Measurements from ENCODE around the gene VSTM1. TPM values are rescaled to one million over a fixed set of nuclear protein-coding genes. Genes with fewer than 3 reads are reported as not detected.

VSTM1 gene
- total RNA-seq, 1 donor from 2014 or later: 1.1 TPM

GRCh38 chr19:54002495-54003315 is 61.0 kb downstream of the VSTM1 start:
- no peaks in the 10 kb centered on the region for H3K36me3 ChIP-seq
- no peak overlapping the region for H3K27ac ChIP-seq
- peaks cover 47% of the 10 kb centered on the region for H3K27me3 ChIP-seq
- ATAC-seq (no peak), DNase-seq (no peak)
- H3K4me1 ChIP-seq: no peaks in the 10 kb centered on the region
- TF ChIP-seq CTCF (IDR thresholded peaks at IDR 0.05): no peak
- intact Hi-C loops (cut with DNase I): no loop called here
- H3K4me3 ChIP-seq: no peak overlapping the region
- no peaks in the 10 kb centered on the region for H3K9me3 ChIP-seq

- Histone ChIP-seq H3K9me3 (no peaks in the 10 kb centered on the region), H3K4me3 (no peak overlapping the region), H3K36me3 (no peaks in the 10 kb centered on the region), H3K27me3 (peaks cover 47% of the 10 kb centered on the region), H3K4me1 (no peaks in the 10 kb centered on the region), H3K27ac (no peak overlapping the region)
- no peak for DNase-seq
- TF ChIP-seq CTCF (IDR thresholded peaks at IDR 0.05): no peak
- no peak for ATAC-seq
- intact Hi-C loops (cut with DNase I): no loop called here
Observed at GRCh38 chr19:54001496-54001895, 62.2 kb downstream of the VSTM1 start.

- H3K4me3 ChIP-seq: no peak overlapping the region
- peaks cover 41% of the 10 kb centered on the region for H3K27me3 ChIP-seq
- intact Hi-C loops (cut with DNase I): no loop called here
- no peak overlapping the region for H3K27ac ChIP-seq
- no peaks in the 10 kb centered on the region for H3K4me1 ChIP-seq
- TF ChIP-seq CTCF (IDR thresholded peaks at IDR 0.05): no peak
- ATAC-seq: no peak
- H3K36me3 ChIP-seq: no peaks in the 10 kb centered on the region
- no peak for DNase-seq
- H3K9me3 ChIP-seq: no peaks in the 10 kb centered on the region
Observed at GRCh38 chr19:53999694-54000093, 64.0 kb downstream of the VSTM1 start.

GRCh38 chr19:53998223-53998622 is 65.5 kb downstream of the VSTM1 start:
- intact Hi-C loops (cut with DNase I): no loop called here
- Histone ChIP-seq H3K4me3 (no peak overlapping the region), H3K27ac (no peak overlapping the region), H3K9me3 (no peaks in the 10 kb centered on the region), H3K36me3 (no peaks in the 10 kb centered on the region), H3K4me1 (no peaks in the 10 kb centered on the region), H3K27me3 (peaks cover 33% of the 10 kb centered on the region)
- DNase-seq (no peak), ATAC-seq (no peak)
- TF ChIP-seq CTCF (IDR thresholded peaks at IDR 0.05): no peak

GRCh38 chr19:53994811-53995210 is 68.9 kb downstream of the VSTM1 start:
- Histone ChIP-seq H3K36me3 (no peaks in the 10 kb centered on the region), H3K27me3 (peaks cover 35% of the 10 kb centered on the region)
- intact Hi-C loops (cut with DNase I): no loop called here

More at GRCh38 chr19:53994811-53995210, 68.9 kb downstream of the VSTM1 start:
- Histone ChIP-seq H3K9me3 (no peaks in the 10 kb centered on the region), H3K4me3 (no peak overlapping the region), H3K27ac (no peak overlapping the region), H3K4me1 (peaks cover 4% of the 10 kb centered on the region)
- DNase-seq: no peak
- ATAC-seq: no peak
- TF ChIP-seq CTCF (IDR thresholded peaks at IDR 0.05): no peak

Data from upper lobe of right lung (tissue), 1 donor.